ENCODE results near the gene FAM110A.
A peak's percentile ranks its signal among the peaks of the same experiment; 100 is the strongest.
"Not testable (repeated sequence)": the region's sequence is repeated elsewhere in the genome, so short reads cannot be mapped to it uniquely, and the experiment has no call there.

FAM110A gene

DNA sequence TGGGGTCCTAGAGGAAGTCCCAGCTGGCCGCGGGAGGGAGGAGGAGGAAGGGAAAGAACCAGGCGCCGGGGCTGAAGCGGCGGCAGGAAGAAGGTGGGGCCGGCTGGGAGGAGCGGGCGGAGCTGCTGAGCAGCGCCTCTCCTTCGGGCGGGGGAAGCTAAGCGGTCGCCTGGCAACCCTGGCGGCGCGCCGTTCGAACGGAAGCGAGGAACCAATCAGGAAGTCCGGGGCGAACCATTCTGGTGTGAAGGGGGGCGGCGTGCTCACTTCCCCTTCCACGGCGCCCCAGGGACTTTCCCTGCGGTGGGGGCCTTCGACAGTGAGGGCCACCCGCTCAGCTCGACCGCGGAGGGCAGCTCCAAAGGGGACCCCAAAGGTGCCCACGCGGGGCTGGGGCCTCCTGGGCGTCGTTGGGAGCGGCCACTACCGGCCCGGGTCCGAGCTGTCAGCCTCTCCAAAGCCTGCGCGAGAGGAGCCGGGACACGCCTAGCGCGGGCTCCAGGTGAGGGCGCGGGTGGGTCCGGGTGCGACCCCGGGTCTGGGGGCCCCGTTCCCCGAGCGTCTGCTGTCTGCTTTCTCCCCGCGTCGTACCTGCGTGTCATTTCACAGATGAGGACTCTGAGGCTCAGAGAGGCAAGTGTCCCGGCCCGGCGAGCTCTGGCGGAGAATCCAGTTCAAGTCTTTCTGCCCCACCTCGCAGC lies at the start of gene FAM110A:
FAM110A (plus strand) TSS at position 266 of the 701 bp plus-strand sequence. CDS start 11,090 bp downstream, outside the sequence.
- DNase-seq, result peak; percentile 75

- no peak for DNase-seq
Observed at GRCh38 chr20:787825-788224, 45.7 kb upstream of the FAM110A start.

- DNase-seq, result no peak
Observed at GRCh38 chr20:791056-791455, 42.5 kb upstream of the FAM110A start.

- no peak for DNase-seq
Observed at GRCh38 chr20:792248-792647, 41.3 kb upstream of the FAM110A start.

DNA sequence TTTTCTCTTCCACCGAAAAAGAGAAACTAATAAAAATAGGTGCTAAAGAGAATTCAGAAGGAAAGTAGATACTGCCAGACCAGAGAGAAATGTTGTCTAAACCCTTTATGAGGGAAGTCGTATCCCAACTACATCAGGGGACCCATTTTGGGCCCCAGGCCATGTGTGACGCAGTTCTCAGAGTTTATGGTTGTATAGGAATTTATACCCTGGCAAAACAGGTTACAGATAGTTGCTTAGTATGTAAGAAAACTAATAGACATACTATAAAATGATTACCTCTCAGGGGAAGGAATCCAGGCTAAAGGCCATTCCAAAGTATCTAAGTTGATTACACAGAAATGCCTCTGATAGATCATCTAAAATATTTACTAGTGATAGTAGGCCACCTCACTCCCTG lies 36.6 kb upstream of the FAM110A start:
- DNase-seq, result no peak

GRCh38 chr20:798746-799145 lies 34.8 kb upstream of the FAM110A start:
- not testable (repeated sequence) for DNase-seq

GRCh38 chr20:800026-800425 lies 33.5 kb upstream of the FAM110A start:
- DNase-seq, result not testable (repeated sequence)

DNA sequence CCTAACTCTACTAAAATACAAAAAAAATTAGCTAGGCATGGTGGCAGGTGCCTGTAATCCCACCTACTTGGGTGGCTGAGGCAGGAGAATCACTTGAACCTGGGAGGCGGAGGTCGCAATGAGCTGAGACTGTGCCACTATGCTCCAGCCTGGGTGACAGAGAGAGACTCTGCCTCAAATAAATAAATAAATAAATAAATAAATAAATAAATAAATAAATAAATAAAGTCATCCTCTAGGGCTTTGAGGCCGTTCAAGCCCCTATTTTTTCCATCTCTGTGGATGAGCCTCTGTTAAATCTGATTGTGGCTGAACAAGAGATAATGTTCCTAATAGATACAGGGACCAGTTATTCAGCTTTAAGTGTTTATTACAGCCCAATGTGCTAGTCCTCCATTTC lies 31.8 kb upstream of the FAM110A start:
- no peak for DNase-seq

- no peak for DNase-seq
Observed at GRCh38 chr20:805713-806112, 27.8 kb upstream of the FAM110A start.

- not testable (repeated sequence) for DNase-seq
Observed at GRCh38 chr20:811776-812434, 21.6 kb upstream of the FAM110A start.

DNA sequence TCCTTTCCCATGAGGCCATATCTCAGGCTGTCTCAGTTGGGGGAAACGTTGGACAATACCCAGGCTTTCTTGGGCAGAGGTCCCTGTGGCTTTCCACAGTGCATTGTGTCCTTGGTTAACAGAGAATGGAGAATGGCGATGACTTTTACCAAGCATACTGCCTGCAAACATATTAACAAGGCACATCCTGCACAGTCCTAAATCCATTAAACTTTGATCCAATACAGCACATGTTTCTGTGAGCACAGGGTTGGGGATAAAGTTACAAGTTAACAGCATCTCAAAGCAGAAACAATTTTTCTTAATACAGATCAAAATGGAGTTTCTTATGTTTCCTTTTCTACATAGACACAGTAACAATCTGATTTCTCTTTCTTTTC lies 21.1 kb upstream of the FAM110A start:
- DNase-seq, result not testable (repeated sequence)

- no peak for DNase-seq
Observed at GRCh38 chr20:813390-813789, 20.1 kb upstream of the FAM110A start.

DNA sequence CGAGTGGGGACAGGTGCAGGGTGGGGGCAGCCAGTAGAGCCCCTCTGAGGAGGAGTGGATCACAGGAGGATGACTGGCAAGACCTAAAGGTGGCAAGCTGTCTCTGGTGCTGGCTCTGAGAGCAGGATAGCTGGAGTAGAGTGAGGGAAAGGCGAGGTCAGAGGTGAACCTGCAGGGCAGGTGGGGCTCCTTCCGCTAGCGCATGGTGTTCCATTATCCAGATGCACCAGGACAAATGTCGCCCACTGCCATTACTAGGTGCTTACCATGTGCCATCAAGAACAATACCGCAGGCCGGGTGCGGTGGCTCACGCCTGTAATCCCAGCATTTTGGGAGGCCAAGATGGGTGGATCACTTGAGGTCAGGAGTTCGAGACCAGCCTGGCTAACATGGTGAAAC lies 18.3 kb upstream of the FAM110A start:
- DNase-seq, result no peak

DNA sequence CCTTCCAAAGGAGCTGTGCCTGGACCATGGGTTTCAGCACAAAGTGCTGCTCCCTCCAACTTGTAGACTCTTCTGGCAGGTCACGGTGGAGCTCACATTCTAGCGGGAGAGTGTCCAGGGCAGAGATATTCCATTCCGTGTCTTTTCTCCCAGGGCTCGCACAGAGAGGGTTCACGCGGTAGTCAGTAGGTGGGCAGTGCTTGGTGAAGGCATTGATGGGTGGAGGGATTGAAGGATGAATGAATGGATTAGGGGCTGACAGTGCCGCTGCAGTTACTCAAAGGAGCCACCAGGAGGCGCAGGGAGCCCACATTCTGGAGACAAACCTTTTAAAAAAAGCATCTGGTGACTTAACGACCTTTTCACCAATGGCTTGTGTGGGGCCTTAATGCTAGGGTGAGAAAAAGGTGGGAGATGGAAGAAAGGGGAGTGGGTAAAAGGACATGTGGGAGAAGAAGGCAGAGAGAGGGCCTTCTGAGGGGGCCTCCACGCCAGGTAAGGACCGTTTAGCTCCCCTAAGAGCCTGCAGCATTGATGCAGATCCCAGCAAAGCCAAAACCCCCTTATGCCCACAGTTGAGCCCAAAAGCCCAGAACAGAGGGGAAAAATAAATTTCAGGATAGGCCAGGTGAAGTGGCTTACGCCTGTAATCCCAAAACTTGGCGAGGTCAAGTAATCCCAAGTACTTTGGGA lies 17.5 kb upstream of the FAM110A start:
- peak; percentile 25 for DNase-seq

GRCh38 chr20:818001-818664 lies 15.4 kb upstream of the FAM110A start:
- no peak for DNase-seq

DNA sequence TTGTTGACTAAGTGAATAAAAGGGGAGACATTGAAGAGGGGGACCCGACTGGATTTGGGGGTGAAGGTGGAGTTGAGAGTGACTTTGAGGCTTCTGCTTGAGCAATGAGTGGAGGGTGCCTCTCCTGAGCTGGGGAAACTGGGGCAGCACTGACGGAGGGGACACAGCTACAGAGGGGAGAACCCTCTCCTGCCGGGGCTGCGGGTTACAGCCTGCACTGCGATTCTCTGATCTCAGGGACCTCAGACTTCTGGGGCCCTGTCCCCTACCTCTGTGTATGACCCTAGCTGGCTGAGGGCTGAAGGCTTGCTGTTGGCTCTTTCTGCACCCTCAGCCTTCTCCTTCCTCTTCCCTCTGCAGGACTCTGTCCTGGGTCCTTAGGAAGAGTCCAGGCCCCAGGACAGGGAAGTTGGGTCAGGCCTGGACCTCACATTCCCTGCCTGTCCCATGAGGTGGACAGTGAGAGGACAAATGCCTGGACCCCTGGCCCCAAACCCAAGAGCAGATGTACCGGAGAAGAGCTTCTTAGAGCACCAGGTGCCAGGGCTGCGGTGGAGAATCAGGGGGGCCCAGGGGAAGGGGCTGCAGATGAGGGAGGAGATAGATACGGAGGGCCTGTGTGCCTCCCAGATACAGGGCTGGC lies 13.7 kb upstream of the FAM110A start:
- DNase-seq, result no peak

GRCh38 chr20:820323-820953 lies 13.1 kb upstream of the FAM110A start:
- no peak for DNase-seq

DNA sequence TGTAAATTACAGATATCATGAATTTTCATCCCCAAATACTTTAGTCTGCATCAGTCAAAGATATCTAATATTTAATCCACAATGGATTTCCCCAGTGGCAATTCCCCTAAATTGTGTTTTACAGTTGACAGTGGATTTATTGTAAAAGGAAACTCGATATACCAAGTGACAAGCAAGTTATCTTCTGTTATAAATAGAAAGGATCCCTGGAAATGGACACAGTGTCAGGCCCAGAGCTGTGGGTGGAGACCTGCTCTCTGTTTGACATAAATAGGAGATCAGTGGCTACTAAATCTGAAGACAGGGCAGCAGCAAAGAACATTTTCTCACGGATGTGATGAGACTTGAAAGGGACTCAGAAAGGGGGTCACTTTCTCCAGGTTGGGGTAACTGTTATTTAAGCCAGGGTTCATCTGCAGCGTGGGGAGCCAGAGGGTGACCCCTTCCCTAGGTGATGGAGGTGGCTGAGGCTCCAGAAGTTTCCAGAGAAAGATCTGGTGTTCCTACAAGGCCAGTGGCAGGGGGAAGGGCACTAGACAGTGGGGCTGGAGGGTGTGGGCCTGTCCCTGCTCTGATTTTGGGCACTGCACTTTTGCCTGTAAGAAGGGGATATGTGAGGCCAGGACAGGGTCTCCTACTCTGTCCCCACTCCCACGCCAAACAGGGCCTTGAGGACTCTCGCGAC lies 12.3 kb upstream of the FAM110A start:
- no peak for DNase-seq

GRCh38 chr20:821731-822065 lies 11.8 kb upstream of the FAM110A start:
- no peak for DNase-seq

DNA sequence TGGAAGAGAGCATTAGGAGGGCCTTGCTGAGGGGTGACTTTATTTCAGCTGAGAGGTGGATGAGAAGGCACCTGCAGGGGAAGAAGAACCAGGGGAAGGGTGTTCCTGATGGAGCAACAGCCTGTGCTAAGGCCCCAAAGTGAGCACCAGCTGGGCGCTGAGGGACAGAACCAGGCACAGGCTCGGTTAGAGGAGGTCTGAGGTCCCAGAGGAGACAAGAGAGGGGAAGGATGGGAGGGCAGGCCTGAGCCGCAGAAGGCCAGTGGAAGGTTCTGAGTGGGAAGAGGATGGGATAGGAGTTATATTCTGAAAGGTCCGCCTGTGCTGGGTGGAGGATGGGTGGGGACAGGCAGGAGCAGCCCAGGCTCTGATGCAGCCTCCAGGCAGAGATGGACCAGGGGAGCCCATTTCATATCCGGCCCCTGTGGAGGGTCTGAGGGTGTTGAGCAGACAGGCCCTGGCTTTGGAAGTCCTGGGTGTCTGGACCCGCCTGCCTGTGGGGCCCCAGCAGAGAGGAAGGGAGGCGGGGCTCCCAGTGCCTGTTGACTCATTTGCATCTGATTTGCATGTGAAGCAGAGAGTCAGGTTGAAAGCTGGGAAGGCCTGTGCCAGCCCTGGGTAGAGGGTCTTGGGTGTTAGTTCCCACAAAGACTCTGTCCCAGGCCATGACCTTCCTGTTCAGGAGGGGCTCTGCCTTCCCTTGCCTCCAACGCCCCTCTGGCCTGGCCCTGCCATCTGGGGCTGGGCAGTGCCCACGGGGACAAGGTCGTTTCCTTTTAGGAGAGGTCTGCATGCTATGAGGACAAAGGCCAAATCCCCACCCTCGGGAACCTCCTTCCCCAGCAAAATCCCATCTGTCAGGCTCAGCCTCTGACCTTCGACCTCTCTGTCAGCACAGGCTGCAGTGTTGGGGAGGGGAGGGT lies 10.6 kb upstream of the FAM110A start:
- DNase-seq, result no peak

DNA sequence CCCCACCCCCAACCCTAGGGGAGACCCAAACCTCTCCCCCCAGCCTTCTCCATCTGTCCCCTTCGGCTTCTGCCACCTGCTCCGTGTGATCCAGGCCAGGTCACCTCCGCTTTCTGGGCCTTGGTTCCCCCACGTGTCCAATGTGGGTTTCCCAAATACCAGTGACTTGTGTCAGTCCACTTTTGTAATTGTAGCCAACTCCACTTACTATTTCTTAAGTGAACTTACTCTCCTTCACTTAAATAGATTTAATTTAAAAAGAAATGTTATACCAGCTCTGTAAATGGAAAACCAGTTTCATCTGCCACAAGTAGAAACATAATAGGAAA lies 10.0 kb upstream of the FAM110A start:
- DNase-seq, result no peak
